Measurements from ENCODE around the gene ACAT1.
"Not testable (repeated sequence)": the region's sequence is repeated elsewhere in the genome, so short reads cannot be mapped to it uniquely, and the experiment has no call there.

ACAT1 gene

GRCh38 chr11:108147150-108147549 is 25.8 kb downstream of the ACAT1 start:
- DNase-seq (ENCODE audit: low spot score): no peak

- DNase-seq (ENCODE audit: low spot score): no peak
These were observed 27.2 kb downstream of the ACAT1 start for GRCh38 chr11:108148556-108148955.

GRCh38 chr11:108154591-108154990 is 33.2 kb downstream of the ACAT1 start:
- DNase-seq (ENCODE audit: low spot score): no peak

- no peak for DNase-seq (ENCODE audit: low spot score)
These were observed 39.7 kb downstream of the ACAT1 start for GRCh38 chr11:108160970-108161566.

- DNase-seq (ENCODE audit: low spot score): not testable (repeated sequence)
These were observed 41.5 kb downstream of the ACAT1 start for GRCh38 chr11:108162878-108163277.

GRCh38 chr11:108167624-108168023 is 46.3 kb downstream of the ACAT1 start:
- DNase-seq (ENCODE audit: low spot score): no peak

- DNase-seq (ENCODE audit: low spot score): no peak
These were observed 48.8 kb downstream of the ACAT1 start for GRCh38 chr11:108170184-108170583.

GRCh38 chr11:108177570-108177969 is 56.2 kb downstream of the ACAT1 start:
- DNase-seq (ENCODE audit: low spot score): no peak

- DNase-seq (ENCODE audit: low spot score): no peak
These were observed 72.4 kb downstream of the ACAT1 start for GRCh38 chr11:108193725-108194124.

GRCh38 chr11:108196901-108197300 is 75.5 kb downstream of the ACAT1 start:
- DNase-seq (ENCODE audit: low spot score): no peak

Data from kidney tubule cell (primary cell).